T follicular helper cell (primary cell): ENCODE measurements around the gene NT5E.
"Not testable (repeated sequence)": the region's sequence is repeated elsewhere in the genome, so short reads cannot be mapped to it uniquely, and the experiment has no call there.

ENCODE experiments used
- DNase-seq: peaks from one replicate; pipeline ENCODE4 v3.0.0-alpha.2; 2020; ENCODE audit warnings: low read depth

NT5E gene

GRCh38 chr6:85493389-85493788 is 43.5 kb downstream of the NT5E start:
- DNase-seq = no peak

- no peak for DNase-seq
Measured at GRCh38 chr6:85494547-85495536, 45.0 kb downstream of the NT5E start.

- DNase-seq = no peak
Measured at GRCh38 chr6:85496009-85496579, 46.2 kb downstream of the NT5E start.

- DNase-seq = no peak
Measured at GRCh38 chr6:85496856-85497255, 47.0 kb downstream of the NT5E start.

- no peak for DNase-seq
Measured at GRCh38 chr6:85498596-85499258, 48.8 kb downstream of the NT5E start.

- DNase-seq = no peak
Measured at GRCh38 chr6:85506441-85507093, 56.7 kb downstream of the NT5E start.

GRCh38 chr6:85516168-85516567 is 66.3 kb downstream of the NT5E start:
- no peak for DNase-seq

GRCh38 chr6:85524281-85524680 is 74.4 kb downstream of the NT5E start:
- not testable (repeated sequence) for DNase-seq

- DNase-seq = no peak
Measured at GRCh38 chr6:85537055-85537494, 87.2 kb downstream of the NT5E start.

GRCh38 chr6:85544776-85545175 is 94.9 kb downstream of the NT5E start:
- DNase-seq = no peak
